Stimulated activated CD8-positive, alpha-beta memory T cell treated with anti-CD3 and anti-CD28 coated beads, Interleukin-7, amount 100 ng/mL, for 24 hours (primary cell): ENCODE data around the gene MRPL10.

Experiments used
- DNase-seq: peaks from one replicate; pipeline ENCODE4 v3.0.0-alpha.2; 2020; ENCODE audit warnings: low read depth

The MRPL10 gene

GRCh38 chr17:47857551-47858455 is 26.5 kb upstream of the MRPL10 start:
- DNase-seq, result no peak

DNA sequence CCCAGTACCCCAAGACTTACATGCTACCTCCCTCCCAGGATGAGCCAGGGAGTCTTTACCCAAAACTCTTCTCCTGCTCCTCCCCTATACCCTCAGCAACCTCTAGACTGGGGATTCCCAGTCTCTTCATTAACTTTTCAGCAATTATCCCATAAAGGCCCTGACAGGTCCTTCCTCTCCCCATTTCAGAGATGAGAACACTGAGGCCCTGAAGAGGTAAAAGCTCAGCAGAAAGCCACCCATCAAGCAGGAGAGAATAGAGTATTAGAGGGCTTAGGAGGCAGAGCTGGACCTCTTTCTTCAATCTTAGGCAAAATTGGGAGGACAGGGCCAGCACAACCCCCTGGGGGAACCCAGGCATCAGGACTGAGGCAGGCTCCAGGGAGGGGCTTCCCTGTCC is 25.5 kb upstream of the MRPL10 start:
- no peak for DNase-seq

- DNase-seq, result no peak
These were observed 24.4 kb upstream of the MRPL10 start for GRCh38 chr17:47855737-47856136.

DNA sequence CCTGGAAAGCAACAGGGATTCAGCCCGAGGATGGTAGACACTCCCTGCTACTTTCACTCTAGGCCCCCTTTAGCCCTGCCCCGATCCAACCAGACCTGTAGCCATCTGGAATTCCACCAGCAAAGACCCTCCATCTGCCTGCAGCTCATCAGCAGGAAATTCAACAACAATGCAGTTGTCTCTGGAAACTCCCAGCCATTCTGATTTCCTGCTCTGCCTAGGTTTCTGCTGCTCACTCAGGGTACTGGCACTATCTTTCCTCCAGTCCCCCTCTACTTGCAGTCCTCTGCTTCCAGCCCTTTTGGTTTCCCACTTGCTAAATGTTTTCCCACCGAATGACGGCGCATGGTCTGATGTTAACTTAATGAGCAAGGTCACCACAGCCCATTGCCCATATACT is 22.3 kb upstream of the MRPL10 start:
- DNase-seq, result no peak

- no peak for DNase-seq
These were observed 21.0 kb upstream of the MRPL10 start for GRCh38 chr17:47852113-47852949.

DNA sequence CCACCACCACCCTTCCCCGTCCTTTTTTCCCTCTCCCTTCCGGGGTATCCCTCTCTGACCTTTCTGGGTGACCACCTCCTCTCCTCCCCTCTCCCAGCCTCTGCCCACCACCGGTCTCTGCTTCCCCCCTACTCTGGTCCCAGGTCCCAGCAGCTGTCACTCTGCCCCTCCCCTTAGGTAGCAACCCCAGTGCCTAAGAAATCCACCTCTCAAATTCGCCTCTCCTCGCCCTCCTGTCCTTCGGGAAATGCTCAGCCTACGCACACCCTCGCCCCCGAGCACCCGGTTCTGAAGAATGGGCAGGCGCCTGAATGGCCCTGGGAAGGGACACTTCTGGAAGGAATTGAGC is 20.4 kb upstream of the MRPL10 start:
- no peak for DNase-seq

DNA sequence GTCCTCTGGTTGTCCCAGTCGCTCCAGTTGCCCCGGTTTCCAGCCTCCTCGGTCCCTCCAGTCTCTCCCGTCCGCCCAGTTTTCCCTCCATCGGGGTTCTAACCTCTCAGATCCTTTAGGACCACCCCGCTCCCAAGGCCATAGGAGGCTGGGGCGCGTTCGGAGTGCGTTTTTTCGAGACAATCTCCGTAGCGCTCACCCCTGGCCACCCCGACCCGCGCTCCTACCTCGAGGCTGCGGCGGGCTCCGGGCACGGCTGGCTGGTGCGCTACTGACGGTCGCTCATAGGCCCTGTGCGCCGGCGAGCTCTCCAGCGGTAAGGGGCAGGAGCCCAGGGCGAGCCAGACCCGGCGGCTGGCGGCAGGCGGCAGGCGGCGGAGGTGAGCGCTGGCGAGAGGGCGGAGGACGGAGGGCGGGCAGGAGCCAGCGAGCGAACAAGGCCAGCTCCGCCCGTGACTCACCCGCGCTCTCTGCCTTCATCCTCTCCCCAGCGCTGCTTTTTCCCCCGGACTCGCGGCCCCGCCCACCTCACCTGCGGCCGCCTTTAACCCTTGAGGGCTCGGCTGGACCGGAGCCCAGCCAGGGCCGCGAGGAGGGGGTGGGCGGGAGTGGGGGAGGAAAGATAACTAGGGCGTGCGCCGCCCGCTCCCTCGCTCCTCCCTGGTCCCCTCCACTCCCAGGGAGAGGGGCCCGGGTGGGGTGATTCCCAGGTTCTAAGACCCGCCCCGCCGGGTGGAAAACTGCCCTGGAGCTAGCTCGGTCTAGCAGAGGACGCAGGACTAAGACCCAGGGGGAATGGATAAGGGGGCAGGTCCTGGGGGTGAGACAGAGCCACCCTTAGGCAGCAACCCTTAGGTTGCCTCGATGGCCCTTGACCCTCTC is 19.6 kb upstream of the MRPL10 start, which contains the start of gene SP6:
SP6 (minus strand) TSS at position 472 of the 882 bp plus-strand sequence. CDS start 2,734 bp downstream, outside the sequence.
- DNase-seq, result peak; percentile 26

GRCh38 chr17:47850373-47850691 is 19.0 kb upstream of the MRPL10 start:
- no peak for DNase-seq

DNA sequence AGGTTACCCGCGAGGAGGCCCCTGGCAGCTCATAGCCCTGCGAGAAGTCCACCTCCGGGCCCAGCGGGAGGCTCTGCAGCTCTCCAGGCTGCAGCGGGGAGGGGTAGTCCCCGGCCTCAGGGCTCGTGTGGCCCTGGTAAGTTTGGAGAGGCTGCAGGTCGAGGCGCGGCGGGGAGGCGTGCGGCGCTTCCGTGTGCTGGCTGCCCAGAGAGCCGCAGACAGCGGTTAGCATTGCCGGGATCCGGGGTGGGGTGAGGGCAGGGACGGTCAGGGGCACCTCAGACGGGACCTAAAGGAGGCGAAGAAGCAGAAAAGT is 16.8 kb upstream of the MRPL10 start:
- no peak for DNase-seq

GRCh38 chr17:47847341-47848197 is 16.2 kb upstream of the MRPL10 start:
- DNase-seq, result no peak

DNA sequence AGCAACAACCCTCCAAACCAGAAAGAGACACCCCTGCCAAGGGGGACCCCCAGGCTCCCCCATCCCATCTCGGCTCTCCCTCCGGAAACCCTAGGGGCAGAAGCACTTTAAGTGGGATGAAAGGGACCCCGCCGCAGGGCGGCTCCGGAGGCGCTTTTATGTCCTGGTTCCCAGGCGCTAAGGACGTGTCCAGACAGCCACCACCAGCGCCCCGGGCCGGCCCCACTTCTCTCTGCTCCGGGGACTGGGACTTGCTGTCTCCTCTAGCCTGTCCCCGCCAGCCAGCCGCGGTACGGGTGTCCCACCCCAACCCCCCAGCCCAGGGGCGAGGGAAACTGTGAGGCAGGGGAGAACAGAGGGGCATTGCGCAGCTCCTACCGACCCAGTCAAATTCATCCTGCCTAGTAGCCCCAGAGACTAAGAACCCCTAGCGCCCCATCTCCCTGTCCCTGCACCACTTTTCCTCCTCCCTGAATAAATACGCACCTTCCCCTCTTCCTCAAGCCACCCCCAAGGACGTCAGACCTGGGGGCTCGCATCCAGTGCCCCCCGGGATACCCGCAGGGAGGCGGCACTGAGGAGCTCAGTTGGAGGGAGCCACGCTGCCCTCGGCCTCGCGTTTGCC is 15.5 kb upstream of the MRPL10 start:
- DNase-seq, result no peak

- DNase-seq, result no peak
These were observed 14.4 kb upstream of the MRPL10 start for GRCh38 chr17:47845716-47846075.

GRCh38 chr17:47844814-47845715 is 13.7 kb upstream of the MRPL10 start:
- DNase-seq, result no peak

DNA sequence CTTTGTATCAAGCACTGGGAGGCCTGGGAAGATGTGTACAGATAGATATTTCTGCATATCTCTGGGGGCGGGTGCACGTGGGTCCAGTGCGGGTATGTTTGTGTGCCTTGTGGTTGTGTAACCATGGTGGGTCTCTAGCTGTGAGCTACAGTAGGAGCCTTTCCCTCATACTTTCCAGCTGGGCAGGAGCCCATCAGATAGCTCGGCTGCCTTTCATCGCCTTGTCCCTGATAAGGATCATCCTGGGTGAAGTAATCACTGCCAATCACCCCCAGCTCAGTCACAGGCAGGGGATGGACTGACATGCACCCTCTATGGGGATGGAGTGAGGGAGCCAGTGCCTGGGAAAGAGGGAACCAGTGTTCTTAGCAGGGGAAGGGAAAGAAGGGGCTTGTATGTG is 12.9 kb upstream of the MRPL10 start:
- no peak for DNase-seq

GRCh38 chr17:47843391-47843730 is 12.0 kb upstream of the MRPL10 start:
- DNase-seq, result no peak

DNA sequence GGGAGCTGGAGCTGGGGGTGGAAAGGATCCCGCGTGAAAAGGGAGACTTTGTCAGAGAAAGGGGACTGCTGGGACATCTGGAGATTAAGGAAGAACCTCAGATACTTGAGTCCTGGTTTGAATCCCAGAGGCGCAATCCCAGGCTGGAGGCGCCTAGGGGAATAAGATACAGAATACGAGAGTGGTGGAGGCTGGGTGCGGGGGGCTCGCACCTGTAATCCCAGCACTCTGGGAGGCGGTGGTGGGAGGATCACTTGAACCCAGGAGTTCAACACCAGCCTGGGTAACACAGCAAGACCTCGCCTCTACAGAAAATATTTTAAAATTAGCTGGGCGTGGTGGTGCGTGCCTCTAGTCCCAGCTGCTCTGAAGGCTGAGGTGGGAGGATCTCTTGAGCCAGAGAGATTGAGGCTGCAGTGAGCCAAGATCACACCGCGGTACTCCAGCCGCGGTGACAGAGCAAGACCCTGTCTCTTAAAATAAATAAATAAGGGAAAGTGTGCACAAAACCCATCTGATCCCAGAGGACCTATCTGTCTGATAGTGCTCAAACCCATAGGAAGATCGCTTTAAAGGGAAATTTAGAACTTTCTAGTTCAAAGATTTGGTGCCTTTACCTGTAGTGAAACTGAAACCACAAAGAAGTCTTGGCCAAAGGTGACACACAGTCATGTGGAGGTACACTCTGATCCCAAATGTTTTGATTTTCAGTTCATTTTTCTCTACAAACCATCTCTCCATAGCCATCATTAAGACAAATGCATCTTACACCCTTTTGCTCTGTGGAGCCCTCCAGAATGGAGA is 10.3 kb upstream of the MRPL10 start:
- no peak for DNase-seq

- DNase-seq, result peak; percentile 82
These were observed 9.6 kb upstream of the MRPL10 start, which contains the start of gene SCRN2 for GRCh38 chr17:47840742-47841487. Gene SCRN2 (minus strand): TSS chr17:47841273. CDS start chr17:47840843, 430 bp downstream.

DNA sequence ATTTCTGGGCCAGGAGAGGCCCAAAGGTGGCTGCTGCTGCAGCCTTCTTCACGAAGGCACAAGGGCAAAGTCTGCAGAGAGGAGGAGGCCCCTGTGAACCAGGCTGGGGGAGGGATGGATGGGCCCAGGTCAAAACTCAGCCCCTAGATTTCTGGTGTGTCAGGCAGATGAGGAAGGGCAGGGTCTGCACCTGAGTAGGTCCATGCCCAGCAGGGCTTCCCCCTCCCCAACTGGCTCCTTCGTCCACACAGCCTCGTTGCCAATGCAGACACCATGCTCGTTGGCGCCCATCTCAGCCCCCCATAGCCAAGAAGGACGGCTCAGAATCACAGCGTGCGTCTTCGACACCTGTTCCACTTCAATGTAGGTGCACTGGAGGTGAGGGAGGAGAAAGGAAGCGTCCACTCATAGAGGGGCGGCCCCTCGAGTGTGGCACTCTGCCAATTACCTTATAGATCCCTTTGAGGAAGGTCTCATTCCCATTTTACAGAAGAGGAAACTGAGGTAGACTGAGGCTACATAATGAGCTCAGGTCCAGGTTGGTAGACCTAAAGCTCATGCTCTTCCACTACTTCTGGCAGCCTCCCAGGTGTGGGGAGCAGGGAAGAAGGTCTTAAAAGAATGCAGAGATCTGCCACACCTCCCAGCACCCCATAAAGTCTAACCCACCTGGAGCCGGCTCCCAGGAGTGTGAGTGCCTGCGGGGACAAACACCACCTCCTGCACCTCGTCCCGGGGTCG is 8.8 kb upstream of the MRPL10 start:
- DNase-seq, result no peak
